Stimulated activated CD8-positive, alpha-beta memory T cell treated with anti-CD3 and anti-CD28 coated beads, Interleukin-7, amount 100 ng/mL, for 48 hours (primary cell): ENCODE results near the gene CCDC152.
A peak's percentile ranks its signal among the peaks of the same experiment; 100 is the strongest.
"Not testable (repeated sequence)": the region's sequence is repeated elsewhere in the genome, so short reads cannot be mapped to it uniquely, and the experiment has no call there.

Source experiments
- DNase-seq, 2 donors: peaks; one replicate each; pipeline ENCODE4 v3.0.0-alpha.2; 2020; ENCODE audit warnings: low read depth in 1 of 2; ENCODE audit errors: extremely low read depth in 1 of 2

Gene CCDC152, protein sequence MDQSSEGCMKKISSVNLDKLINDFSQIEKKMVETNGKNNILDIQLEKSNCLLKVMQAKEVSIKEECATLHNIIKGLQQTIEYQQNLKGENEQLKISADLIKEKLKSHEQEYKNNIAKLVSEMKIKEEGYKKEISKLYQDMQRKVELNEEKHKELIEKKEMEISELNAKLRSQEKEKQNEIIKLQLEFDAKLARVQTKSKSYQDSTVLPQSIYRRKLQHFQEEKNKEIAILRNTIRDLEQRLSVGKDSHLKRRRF

DNA sequence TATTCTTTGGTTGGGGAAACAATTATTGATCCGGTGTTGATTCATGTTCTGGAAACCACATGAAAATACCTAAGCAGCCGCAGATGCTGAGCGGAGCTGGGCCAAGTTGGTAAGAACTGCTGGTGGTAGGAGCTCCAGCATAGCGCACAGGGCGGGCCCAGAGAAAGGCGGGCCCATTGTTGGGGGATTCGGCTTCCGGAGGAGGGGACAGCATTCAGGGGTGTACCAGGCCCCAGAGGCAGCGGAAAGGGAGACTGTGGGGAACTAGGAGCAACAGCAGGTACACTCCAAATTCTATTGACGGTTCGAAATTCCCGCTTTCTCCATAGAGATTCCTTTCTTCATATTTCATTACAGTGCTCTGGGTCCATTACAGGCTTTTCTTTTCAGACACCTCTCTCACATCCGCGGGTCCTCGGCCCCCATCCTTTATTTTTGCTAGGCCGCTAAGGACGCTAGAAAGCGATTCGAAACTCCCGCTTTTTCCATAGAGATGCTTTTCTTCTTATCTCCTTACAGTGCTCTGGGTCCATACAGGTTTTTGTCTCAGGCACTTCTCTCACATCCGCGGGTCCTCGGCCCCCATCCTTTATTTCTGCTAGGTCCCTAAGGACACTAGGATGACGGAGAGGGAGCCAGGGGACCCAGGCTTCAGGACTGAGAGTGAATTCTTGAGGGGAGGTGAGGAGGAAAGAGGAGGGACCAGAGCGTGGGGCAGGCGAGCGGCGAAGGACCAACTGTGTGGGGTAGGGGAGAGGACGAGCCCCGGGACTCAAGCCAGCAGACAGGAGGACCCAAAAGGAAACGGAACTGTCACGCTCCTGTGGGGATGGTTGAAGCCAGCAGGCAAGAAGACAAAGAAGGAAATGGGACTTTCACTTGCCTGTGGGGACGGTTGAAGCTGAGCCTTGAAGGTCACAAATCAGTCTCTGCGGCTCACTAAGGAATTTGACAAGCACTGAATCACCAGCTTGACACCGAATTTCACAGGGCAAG is at the start of gene CCDC152:
TSS of gene CCDC152 (plus strand) at position 213 of the 996 bp plus-strand sequence. CDS start 2,304 bp downstream, outside the sequence.
- DNase-seq = peak; percentile 42 to 48

DNA sequence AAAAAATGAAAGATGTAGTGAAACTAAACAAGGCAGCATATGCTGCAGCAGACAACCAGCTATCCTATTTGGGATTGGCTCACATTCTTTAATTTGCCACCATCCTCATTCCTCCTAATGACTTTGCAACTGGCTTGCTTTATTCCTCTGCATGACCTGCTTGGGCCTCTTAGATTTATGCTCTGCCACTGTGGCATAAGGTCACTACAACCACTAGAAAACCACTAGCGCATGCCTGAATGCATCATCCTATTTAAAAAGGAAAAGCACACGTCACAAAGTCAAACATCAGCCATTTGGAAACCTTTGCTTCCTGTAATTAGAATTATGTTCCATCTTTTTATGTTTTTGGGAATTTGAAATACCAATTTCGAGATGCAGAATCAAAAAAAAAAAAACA is 40.8 kb upstream of the CCDC152 start:
- no peak for DNase-seq

DNA sequence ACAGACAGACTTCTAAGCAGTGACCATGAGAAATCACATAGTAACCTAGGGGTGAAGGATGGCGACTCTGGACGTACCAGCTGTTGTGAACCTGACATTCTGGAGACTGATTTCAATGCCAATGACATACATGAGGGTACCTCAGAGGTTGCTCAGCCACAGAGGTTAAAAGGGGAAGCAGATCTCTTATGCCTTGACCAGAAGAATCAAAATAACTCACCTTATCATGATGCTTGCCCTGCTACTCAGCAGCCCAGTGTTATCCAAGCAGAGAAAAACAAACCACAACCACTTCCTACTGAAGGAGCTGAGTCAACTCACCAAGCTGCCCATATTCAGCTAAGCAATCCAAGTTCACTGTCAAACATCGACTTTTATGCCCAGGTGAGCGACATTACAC is 38.0 kb upstream of the CCDC152 start:
- DNase-seq = no peak

DNA sequence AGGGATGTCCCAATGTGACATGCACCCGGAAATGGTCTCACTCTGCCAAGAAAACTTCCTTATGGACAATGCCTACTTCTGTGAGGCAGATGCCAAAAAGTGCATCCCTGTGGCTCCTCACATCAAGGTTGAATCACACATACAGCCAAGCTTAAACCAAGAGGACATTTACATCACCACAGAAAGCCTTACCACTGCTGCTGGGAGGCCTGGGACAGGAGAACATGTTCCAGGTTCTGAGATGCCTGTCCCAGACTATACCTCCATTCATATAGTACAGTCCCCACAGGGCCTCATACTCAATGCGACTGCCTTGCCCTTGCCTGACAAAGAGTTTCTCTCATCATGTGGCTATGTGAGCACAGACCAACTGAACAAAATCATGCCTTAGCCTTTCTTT is 37.6 kb upstream of the CCDC152 start:
- DNase-seq = no peak

DNA sequence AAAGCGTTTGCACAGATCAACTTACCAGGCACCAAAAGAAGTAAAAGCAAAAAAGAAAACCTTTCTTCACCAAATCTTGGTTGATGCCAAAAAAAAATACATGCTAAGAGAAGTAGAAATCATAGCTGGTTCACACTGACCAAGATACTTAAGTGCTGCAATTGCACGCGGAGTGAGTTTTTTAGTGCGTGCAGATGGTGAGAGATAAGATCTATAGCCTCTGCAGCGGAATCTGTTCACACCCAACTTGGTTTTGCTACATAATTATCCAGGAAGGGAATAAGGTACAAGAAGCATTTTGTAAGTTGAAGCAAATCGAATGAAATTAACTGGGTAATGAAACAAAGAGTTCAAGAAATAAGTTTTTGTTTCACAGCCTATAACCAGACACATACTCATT is 36.4 kb upstream of the CCDC152 start:
- no peak for DNase-seq

DNA sequence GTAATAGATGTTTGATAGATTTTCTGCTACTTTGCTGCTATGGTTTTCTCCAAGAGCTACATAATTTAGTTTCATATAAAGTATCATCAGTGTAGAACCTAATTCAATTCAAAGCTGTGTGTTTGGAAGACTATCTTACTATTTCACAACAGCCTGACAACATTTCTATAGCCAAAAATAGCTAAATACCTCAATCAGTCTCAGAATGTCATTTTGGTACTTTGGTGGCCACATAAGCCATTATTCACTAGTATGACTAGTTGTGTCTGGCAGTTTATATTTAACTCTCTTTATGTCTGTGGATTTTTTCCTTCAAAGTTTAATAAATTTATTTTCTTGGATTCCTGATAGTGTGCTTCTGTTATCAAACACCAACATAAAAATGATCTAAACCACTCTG is 35.1 kb upstream of the CCDC152 start:
- no peak for DNase-seq

DNA sequence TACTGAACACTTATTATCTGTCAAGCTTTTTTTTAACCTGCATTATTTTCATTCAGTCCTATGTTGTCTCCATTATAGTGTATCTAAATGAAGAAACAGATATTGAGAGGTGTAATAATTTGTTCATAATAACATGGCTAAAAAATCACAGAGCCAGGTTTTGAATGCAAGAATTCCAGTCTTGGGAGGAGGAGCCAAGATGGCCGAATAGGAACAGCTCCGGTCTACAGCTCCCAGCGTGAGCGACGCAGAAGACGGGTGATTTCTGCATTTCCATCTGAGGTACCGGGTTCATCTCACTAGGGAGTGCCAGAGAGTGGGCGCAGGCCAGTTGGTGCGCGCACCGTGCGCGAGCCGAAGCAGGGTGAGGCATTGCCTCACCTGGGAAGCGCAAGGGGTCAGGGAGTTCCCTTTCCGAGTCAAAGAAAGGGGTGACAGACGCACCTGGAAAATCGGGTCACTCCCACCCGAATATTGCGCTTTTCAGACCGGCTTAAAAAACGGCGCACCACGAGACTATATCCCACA is 22.0 kb upstream of the CCDC152 start:
- not testable (repeated sequence) for DNase-seq

DNA sequence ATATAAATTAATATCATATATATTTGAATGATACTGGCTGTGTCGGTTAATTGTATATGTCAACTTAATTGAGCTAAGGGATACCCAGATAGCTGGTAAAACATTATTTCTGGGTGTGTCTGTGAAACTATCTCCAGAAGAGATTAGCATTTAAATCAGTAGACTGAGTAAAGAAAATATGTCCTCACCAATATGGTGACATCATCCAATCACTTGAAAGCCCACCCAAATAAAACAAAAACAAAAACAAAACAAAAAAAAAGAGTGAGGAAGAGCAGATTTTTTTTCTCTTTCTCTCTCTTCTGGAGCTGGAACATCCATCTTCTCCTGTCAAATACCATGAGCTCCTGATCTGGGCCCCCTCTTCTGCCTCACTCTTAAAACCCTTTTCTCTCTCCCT is 15.7 kb upstream of the CCDC152 start:
- DNase-seq = no peak

DNA sequence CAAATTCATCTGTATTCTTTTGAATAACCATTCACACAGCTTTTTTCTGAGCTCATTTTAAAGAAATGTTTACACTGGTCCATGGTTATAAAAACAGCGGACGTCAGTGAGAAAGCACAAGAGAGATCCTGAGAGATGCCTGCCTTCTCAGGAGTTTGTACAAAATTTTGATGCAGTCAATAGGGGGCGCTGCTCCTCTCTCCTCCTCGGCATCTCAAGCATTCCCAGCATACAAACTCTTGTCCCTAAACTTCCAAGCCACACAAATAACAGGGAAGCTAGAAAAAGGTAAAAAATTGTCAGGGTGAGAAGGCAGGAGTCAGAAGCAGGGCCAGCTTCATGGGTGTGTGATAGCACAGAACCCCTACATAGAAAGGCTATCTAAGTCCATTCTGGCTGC is 11.2 kb upstream of the CCDC152 start:
- DNase-seq = no peak

DNA sequence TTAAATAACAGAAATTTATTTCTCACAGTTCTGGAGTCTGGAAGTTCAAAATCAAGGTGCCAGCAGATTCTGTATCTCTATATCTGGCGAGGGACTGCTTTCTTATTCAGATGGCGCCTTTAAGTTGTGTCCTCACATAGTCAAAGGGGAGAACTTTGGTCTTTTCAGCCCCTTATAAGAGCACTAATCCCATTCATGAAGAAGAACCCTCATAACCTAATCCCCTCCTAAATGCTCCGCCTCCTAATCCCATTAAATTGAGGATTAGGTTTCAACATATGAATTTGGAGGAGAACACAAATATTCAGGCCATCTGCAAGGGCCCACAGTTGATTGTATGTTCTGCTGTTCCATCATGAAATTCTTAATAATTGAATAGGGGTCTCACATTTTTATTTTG is 10.8 kb upstream of the CCDC152 start:
- DNase-seq = no peak

DNA sequence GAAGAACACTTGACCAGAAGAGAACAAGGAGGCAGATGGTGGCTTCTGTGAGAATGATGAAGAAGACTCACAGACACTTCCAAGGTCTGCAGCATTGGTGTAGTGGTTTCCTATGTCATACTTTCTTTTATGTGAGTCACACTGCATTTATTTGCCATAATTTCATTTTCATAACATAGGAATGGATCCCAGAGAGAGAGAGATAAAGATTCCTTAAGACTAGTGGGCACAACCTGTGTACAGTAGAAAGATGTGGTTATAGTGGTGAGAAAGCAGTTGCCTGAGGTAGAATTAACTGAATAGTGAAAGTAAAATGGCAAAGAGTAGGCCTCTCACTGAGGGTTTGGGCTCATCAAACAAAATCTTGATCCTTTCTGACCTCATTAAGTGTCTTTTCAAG is 7.6 kb upstream of the CCDC152 start:
- no peak for DNase-seq

DNA sequence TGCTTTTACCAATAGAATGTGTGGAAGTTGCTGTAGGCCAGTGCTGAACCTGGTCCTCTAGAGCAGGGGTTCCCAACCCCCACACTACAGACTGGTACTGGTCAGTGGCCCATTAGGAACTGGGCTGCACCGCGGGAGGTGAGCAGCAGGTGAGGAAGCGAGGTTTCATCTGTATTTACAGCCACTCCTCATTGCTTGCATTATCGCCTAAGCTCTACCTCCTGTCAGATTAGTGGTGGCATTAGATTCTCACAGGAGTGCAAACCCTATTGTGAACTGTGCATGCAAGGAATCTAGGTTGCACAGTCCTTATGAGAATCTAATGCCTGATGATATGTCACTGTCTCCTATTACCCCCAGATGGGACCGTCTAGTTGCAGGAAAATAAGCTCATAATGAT is 6.1 kb upstream of the CCDC152 start:
- no peak for DNase-seq

DNA sequence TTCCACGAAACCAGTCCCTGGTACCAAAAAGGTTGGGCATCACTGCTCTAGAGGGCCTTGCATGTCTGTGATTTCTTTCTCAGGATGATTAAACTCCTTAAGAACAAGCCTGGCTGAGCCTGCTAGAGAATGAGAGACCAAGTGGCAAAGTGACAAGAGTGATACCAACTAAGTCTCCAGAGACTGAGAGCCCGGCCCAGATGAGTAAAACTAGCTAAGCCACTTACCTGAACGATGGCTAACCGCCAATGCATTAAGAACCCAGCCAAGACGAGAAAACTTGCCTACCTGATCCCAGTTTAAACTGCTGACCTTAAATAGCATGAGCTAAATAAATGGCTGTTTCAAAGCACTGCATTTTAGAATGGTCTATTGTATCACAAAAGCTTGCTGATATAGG is 5.6 kb upstream of the CCDC152 start:
- DNase-seq = no peak

DNA sequence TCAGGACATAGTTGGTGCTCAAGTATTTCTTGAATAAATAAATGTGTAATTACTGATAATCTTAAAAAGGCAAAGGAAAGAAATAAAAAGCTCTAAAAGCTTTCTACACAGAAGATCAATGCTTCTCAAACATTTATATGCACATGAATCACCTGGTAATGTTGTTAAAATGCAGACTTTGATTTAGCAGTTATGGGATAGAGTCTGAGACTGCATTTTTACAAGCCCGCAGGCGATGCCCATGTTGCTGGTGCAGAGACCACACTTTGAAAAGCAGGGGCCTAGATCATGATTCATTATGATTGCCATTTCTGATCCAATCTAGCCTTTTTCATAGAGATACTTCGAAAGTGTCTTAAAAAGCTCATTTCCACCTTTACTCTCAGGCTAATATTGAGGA is 3.5 kb upstream of the CCDC152 start:
- no peak for DNase-seq

DNA sequence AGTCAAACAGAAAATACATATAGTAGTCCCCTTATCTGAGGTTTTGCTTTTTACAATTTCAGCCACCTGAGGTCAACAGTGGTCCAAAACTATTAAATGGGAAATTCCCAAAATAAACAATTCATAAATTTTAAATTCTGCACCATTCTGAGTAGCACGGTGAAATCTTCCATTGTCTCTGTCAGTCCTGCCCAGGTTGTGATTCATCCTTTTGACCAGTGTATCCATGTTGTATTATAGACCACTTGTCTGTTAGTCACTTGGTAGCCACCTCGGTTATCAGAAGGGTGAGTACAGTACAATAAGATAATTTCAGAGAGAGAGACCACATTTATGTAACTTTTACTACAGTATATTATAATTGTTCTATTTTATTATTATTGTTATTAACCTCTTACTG is 2.8 kb downstream of the CCDC152 start:
- no peak for DNase-seq

DNA sequence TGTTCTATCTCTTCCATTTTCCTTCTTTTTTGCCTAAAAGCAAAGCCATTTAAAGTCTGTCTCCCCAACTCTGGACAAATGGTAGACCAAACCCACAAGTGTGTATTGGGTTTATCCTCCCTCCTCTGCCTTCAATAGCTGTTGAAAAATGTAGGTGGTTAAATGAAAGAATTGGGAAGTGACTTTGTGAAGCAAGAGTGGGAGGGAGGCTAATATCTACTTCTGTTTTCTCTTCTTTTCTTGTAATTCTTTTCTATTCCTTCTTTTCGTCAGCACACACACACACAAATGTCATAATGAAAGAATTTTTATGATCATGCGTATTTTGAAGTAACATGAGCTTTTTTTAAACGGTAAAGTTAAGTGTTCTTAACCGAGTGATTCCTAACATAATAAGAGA is 3.8 kb downstream of the CCDC152 start:
- no peak for DNase-seq

DNA sequence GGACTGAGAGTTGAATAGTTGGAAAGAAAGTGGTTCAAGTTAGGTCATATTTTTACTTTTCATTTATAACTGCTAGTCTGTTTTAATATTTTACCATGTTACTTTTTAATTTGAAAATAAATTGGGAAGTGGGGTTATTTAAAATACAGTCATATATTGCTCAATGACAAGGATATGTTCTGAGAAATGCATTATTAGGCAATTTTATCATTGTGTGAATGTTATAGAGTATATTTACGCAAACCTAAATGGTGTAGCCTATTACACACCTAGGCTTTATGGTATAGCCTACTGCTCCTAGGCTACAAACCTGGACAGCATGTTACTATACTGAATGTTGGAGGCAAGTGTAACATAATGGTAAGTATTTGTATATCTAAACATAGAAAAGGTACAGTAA is 5.2 kb downstream of the CCDC152 start:
- DNase-seq = no peak

DNA sequence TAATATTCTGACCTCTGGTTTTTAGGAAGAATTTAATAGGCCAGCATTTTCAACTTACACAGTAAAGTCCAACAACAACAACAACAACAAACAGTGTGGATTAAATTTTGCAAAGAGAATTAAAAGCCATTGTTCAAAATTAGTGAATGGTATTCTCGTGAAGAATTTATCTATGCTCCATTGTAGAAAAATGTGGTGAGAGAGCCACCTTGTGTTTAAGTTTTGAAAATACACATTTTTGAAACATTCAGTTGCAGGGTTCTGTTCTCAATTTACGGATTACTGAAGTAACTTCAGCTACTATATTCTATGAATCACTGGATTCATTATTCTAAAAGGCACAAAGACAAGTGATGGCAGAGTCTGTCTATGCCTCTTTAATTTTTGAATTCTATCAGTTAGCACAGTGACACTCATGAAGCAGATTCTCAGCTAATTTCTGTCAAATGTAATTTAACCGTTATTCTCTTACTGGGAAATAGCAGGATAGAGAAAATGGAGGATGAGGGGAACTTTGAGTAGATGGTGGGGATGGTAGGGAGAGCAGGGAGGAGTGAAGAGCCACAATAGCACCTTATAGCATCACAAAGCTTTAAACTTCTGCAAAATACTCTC is 11.0 kb downstream of the CCDC152 start:
- no peak for DNase-seq

DNA sequence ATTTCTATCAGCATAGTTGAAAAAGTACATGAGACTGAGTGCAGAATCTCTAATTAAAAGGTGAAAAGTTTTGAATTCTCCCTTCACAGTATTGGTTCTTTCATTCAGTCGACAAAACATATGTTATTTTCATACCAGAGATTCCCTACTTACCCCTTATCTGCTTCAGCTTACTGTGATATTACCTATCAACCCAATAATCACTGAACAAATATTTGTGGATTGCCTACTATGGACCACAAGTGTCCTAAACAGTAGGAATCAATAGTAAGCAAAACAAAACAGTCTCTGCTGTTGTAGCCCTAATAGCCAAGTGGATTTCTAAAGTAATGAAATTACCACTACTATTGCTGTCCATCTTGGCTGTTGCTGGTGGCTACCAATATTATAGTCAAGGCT is 11.5 kb downstream of the CCDC152 start:
- no peak for DNase-seq

DNA sequence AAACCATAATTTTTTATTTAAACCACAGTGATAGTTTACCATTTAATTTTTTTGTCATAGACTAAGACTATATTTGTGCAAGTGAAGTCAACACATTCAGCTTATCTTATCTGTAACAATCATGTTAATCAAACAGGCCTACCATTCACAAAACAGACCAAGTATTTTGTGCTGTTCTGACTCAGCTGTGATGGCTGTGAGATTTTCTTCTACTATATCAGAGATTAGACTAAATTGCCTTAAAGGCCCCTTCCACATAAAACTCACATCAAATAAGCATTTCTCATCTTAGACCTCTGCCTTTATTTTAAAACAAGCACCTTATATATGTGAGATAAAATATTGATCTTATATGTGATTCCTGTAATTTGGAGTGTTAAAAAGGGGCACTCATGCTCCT is 13.4 kb downstream of the CCDC152 start:
- DNase-seq = no peak

DNA sequence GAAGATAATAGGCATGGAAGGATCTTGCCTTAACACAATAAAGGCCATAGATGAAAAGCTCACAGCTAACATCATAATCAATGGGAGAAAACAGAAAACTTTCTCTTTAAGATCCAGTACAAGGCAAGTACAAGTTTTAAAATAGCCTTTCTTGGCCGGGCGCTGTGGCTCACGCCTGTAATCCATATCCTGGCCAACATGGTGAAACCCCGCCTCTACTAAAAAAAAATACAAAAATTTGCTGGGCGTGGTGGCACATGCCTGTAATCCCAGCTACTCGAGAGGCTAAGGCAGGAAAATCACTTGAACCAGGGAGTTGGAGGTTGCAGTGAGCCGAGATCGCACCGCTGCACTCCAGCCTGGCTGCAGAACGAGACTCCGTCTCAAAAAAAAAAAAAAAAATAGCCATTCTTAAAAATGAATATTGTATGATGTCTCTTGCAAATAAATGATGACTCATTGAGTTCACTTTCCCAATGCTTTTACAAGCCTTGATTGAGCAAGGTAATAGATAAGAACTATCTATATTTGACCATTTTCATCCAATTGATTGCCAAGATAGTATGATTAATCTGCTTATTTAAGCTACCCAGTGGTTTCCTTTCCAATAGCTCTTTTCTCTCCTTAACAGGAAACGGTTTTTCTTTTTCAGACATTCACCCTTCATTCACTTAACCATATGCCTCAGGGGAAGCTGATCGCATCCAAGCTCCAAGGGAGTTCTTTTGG is 15.8 kb downstream of the CCDC152 start:
- DNase-seq = no peak
